HEK293 (cell line): Measurements from ENCODE around the gene LMAN1L.

Experiments used
- CTCF ChIA-PET: fragments of 350-600 bp; formaldehyde crosslinking; extraction: SDS; loops from one replicate; lab custom pipeline; 2021; ENCODE audit warnings: antibody characterized with exemption; lab: Yijun Ruan, JAX
- POLR2A ChIA-PET: fragments of 300-600 bp; formaldehyde crosslinking; extraction: SDS; loops from one replicate; lab custom pipeline; 2020; ENCODE audit warnings: antibody characterized with exemption, inconsistent platforms; lab: Yijun Ruan, JAX
- H3K27ac ChIP-seq: fragments of 200-500 bp; sonication (Bioruptor generic); 2 replicates; pipeline ENCODE4 v1.5.1; 2014; ENCODE audit warnings: low read depth, low read length, control low read depth, inconsistent platforms; ENCODE audit errors: extremely low read depth
- H3K36me3 ChIP-seq, 2 experiments: fragments of 200-500 bp in 1 of 2; sonication (Bioruptor generic) in 1 of 2; 1 replicate in 1 of 2; 2 replicates in 1 of 2; pipeline ENCODE4 v1.5.1; 2014 to 2017; ENCODE audit warnings: inconsistent platforms in 2 of 2, low read length in 2 of 2; ENCODE audit not compliant: control insufficient read depth in 2 of 2, insufficient read depth in 1 of 2
- H3K4me1 ChIP-seq: fragments of 200-500 bp; sonication (Bioruptor generic); 2 replicates; pipeline ENCODE4 v1.5.1; 2014; ENCODE audit warnings: mild to moderate bottlenecking, low read length, inconsistent platforms; ENCODE audit not compliant: control insufficient read depth, insufficient read depth
- H3K4me3 ChIP-seq: 2 replicates; pipeline ENCODE4 v1.5.1; 2011; ENCODE audit warnings: low read depth, mild to moderate bottlenecking, control low read depth, low read length, moderate library complexity
- H3K9me3 ChIP-seq: fragments of 200-500 bp; sonication (Bioruptor generic); 2 replicates; pipeline ENCODE4 v1.5.1; 2014; ENCODE audit warnings: low read depth, low read length, inconsistent platforms; ENCODE audit not compliant: control insufficient read depth, insufficient read depth
- KLF8 ChIP-seq: fragments of 450-650 bp; formaldehyde crosslinking; IDR thresholded peaks from 2 replicates; pipeline ENCODE4 v1.5.1; 2016; ENCODE audit warnings: missing biosample characterization, missing genetic modification characterization
- PATZ1 ChIP-seq: fragments of 450-650 bp; formaldehyde crosslinking; IDR thresholded peaks from 2 replicates; pipeline ENCODE4 v1.5.1; 2016; ENCODE audit warnings: missing biosample characterization, missing genetic modification characterization
- SP7 ChIP-seq: fragments of 450-650 bp; formaldehyde crosslinking; IDR thresholded peaks from 2 replicates; pipeline ENCODE4 v1.5.1; 2016; ENCODE audit warnings: missing biosample characterization, missing genetic modification characterization
- ZBTB26 ChIP-seq: fragments of 450-650 bp; formaldehyde crosslinking; optimal IDR thresholded peaks from 2 replicates; pipeline ENCODE3; 2016; ENCODE audit warnings: missing biosample characterization, mild to moderate bottlenecking, missing genetic modification characterization
- ZIC2 ChIP-seq: fragments of 450-650 bp; formaldehyde crosslinking; IDR thresholded peaks from 2 replicates; pipeline ENCODE4 v1.5.1; 2016; ENCODE audit warnings: missing biosample characterization, missing genetic modification characterization
- ZNF2 ChIP-seq: fragments of 450-650 bp; formaldehyde crosslinking; IDR thresholded peaks from 2 replicates; pipeline ENCODE4 v1.5.1; 2016; ENCODE audit warnings: missing biosample characterization, missing genetic modification characterization
- ZNF302 ChIP-seq: fragments of 450-650 bp; formaldehyde crosslinking; IDR thresholded peaks from 2 replicates; pipeline ENCODE4 v1.5.1; 2016; ENCODE audit warnings: missing biosample characterization, missing genetic modification characterization, low read depth
- ZNF341 ChIP-seq: fragments of 450-650 bp; formaldehyde crosslinking; IDR thresholded peaks from 2 replicates; pipeline ENCODE4; 2016; ENCODE audit warnings: low read depth, missing biosample characterization, missing genetic modification characterization
- ZNF394 ChIP-seq: fragments of 450-650 bp; formaldehyde crosslinking; IDR thresholded peaks from 2 replicates; pipeline ENCODE4 v1.5.1; 2016; ENCODE audit warnings: missing biosample characterization, missing genetic modification characterization, mild to moderate bottlenecking, moderate library complexity, borderline replicate concordance
- ZNF423 ChIP-seq: fragments of 450-650 bp; formaldehyde crosslinking; IDR thresholded peaks from 2 replicates; pipeline ENCODE4 v1.5.1; 2016; ENCODE audit warnings: missing biosample characterization, missing genetic modification characterization
- ZNF433 ChIP-seq: fragments of 450-650 bp; formaldehyde crosslinking; IDR thresholded peaks from 2 replicates; pipeline ENCODE4 v1.5.1; 2016; ENCODE audit warnings: missing biosample characterization, missing genetic modification characterization, low read depth
- ZNF501 ChIP-seq: fragments of 450-650 bp; formaldehyde crosslinking; IDR thresholded peaks from 2 replicates; pipeline ENCODE4 v1.5.1; 2016; ENCODE audit warnings: missing biosample characterization, missing genetic modification characterization
- ZNF521 ChIP-seq: fragments of 450-650 bp; formaldehyde crosslinking; IDR thresholded peaks from 2 replicates; pipeline ENCODE4 v1.5.1; 2017; ENCODE audit warnings: missing biosample characterization, mild to moderate bottlenecking, missing genetic modification characterization
- ZNF544 ChIP-seq: fragments of 450-650 bp; formaldehyde crosslinking; IDR thresholded peaks from 2 replicates; pipeline ENCODE4 v1.5.0; 2017; ENCODE audit warnings: missing biosample characterization, missing genetic modification characterization
- ZNF658 ChIP-seq: fragments of 450-650 bp; formaldehyde crosslinking; IDR thresholded peaks from 2 replicates; pipeline ENCODE4; 2016; ENCODE audit warnings: missing biosample characterization, missing genetic modification characterization
- ZNF677 ChIP-seq: fragments of 450-650 bp; IDR thresholded peaks from 2 replicates; pipeline ENCODE4 v1.5.0; 2018; ENCODE audit warnings: missing biosample characterization, mild to moderate bottlenecking, missing genetic modification characterization, moderate library complexity
- TF ChIP-seq, protein P1 (sequence below): fragments of 450-650 bp; formaldehyde crosslinking; IDR thresholded peaks from 2 replicates; pipeline ENCODE4 v1.5.1; 2017; ENCODE audit warnings: missing biosample characterization, missing genetic modification characterization
- TF ChIP-seq, protein P2 (sequence below): IDR thresholded peaks from 2 replicates; pipeline ENCODE4 v1.6.1; 2011; ENCODE audit warnings: mild to moderate bottlenecking, low read depth, low read length, borderline replicate concordance
- TF ChIP-seq, protein P3 (sequence below): fragments of 450-650 bp; formaldehyde crosslinking; conservative IDR thresholded peaks from 2 replicates; pipeline ENCODE4 v1.5.1; 2016; ENCODE audit warnings: low read depth, missing biosample characterization, missing genetic modification characterization

The LMAN1L gene

DNA sequence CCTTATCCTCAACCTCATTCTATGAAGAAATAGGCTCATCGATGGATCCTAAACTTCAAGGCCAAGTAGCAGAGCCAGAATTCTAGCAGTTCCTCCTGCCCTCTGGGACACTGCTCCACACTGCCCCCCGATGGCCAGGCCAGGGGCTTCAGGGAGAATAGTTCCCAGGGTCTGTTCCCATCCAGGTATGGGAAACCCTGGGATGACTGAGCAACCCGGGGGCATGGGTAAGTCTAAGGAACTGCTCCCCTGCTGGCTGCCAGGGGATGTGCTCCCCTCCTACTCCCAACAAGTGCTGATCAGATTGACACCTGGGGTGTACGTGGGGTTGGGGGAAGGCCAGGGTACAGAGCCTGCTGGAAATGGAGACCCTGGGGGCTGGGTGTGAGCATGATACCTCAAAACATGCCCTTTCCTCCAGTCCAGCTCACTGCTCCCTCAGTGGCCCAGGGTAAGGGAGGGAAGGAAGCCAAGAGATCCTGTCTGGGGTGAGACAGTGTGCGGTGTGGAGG is 22.7 kb downstream of the LMAN1L start (continued):
- TF ChIP-seq ZIC2 (peak; percentile 53), ZNF423 (tag by site-specific recombination) (no peak), ZNF658 (tag by site-specific recombination) (no peak), ZNF677 (tag by site-specific recombination) (0 out of 2 replicates have a peak, but pooled peaks have one; percentile 4), SP7 (tag by site-specific recombination) (peak; percentile 26; the same call in 1 of the 2 replicates), ZNF501 (0 out of 2 replicates have a peak, but pooled peaks have one; percentile 20), ZNF433 (tag by site-specific recombination) (no peak), PATZ1 (peak; percentile 49; the same call in 1 of the 2 replicates), ZNF521 (tag by site-specific recombination) (no peak), ZNF2 (tag by site-specific recombination) (peak; percentile 31; the same call in 1 of the 2 replicates), ZNF302 (tag by site-specific recombination) (no peak), KLF8 (tag by site-specific recombination) (no peak)
- TF ChIP-seq, protein P1, sequence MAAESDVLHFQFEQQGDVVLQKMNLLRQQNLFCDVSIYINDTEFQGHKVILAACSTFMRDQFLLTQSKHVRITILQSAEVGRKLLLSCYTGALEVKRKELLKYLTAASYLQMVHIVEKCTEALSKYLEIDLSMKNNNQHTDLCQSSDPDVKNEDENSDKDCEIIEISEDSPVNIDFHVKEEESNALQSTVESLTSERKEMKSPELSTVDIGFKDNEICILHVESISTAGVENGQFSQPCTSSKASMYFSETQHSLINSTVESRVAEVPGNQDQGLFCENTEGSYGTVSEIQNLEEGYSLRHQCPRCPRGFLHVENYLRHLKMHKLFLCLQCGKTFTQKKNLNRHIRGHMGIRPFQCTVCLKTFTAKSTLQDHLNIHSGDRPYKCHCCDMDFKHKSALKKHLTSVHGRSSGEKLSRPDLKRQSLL (tag by site-specific recombination), result peak; percentile 36; the same call in 1 of the 2 replicates
- TF ChIP-seq, protein P2, sequence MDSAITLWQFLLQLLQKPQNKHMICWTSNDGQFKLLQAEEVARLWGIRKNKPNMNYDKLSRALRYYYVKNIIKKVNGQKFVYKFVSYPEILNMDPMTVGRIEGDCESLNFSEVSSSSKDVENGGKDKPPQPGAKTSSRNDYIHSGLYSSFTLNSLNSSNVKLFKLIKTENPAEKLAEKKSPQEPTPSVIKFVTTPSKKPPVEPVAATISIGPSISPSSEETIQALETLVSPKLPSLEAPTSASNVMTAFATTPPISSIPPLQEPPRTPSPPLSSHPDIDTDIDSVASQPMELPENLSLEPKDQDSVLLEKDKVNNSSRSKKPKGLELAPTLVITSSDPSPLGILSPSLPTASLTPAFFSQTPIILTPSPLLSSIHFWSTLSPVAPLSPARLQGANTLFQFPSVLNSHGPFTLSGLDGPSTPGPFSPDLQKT, result no peak
- TF ChIP-seq, protein P3, sequence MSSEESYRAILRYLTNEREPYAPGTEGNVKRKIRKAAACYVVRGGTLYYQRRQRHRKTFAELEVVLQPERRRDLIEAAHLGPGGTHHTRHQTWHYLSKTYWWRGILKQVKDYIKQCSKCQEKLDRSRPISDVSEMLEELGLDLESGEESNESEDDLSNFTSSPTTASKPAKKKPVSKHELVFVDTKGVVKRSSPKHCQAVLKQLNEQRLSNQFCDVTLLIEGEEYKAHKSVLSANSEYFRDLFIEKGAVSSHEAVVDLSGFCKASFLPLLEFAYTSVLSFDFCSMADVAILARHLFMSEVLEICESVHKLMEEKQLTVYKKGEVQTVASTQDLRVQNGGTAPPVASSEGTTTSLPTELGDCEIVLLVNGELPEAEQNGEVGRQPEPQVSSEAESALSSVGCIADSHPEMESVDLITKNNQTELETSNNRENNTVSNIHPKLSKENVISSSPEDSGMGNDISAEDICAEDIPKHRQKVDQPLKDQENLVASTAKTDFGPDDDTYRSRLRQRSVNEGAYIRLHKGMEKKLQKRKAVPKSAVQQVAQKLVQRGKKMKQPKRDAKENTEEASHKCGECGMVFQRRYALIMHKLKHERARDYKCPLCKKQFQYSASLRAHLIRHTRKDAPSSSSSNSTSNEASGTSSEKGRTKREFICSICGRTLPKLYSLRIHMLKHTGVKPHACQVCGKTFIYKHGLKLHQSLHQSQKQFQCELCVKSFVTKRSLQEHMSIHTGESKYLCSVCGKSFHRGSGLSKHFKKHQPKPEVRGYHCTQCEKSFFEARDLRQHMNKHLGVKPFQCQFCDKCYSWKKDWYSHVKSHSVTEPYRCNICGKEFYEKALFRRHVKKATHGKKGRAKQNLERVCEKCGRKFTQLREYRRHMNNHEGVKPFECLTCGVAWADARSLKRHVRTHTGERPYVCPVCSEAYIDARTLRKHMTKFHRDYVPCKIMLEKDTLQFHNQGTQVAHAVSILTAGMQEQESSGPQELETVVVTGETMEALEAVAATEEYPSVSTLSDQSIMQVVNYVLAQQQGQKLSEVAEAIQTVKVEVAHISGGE (tag by site-specific recombination), result no peak

DNA sequence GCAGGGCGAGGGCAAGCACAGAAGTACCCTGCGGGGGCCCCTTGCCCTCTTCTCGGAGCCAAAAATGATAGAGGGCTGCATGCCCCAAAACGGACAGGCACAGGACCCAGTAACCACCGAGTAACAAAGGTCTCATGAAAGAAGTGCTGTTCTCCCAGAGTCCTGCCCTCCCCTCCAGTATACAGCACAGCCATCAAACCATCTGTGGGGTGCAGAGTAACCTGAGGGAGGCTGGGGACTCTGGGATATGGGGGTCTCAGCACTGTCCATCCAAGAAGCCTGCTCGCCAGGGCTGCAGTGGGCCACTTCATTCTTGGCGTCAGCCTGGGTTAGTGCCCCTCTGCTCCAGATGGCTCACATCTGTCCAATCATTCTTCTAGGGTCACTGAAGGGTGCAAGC is 24.2 kb downstream of the LMAN1L start:
- H3K9me3 ChIP-seq, result no peaks in the 10 kb centered on the region
- peaks cover under 1% of the 10 kb centered on the region; the same call in 1 of the 2 replicates for H3K4me1 ChIP-seq
- H3K36me3 ChIP-seq, result peaks cover 7 to 47% of the 10 kb centered on the region in 2 experiments; a peak in 2 of 3 replicates
- CTCF ChIA-PET, result interaction anchor here (0.6 to 3.4 kb wide), 9 partner anchors 9 to 822 kb away, joined by 3 to 23 read pairs (median 4); partner anchors contain the start of gene CSK
- peak overlapping the region; percentile 22; the same call in 1 of the 2 replicates for H3K27ac ChIP-seq
- POLR2A ChIA-PET, result interaction anchor here (2.2 kb wide), 1 partner anchor 65 kb away, joined by 7 read pairs; no protein-coding TSS in a partner anchor
- no peak overlapping the region for H3K4me3 ChIP-seq
- no peak for TF ChIP-seq ZNF394 (tag by site-specific recombination)
- TF ChIP-seq ZBTB26 (tag by site-specific recombination), result no peak
- no peak for TF ChIP-seq ZNF544
- peak; percentile 55 for TF ChIP-seq ZNF341
